GM18907 (cell line): ENCODE data around the gene INPP5B.
A peak's percentile ranks its signal among the peaks of the same experiment; 100 is the strongest.
"Not testable (repeated sequence)": the region's sequence is repeated elsewhere in the genome, so short reads cannot be mapped to it uniquely, and the experiment has no call there.

ENCODE experiments used
- ATAC-seq: cut with Tn5 transposase; IDR thresholded peaks from one replicate; pipeline ENCODE4 v1.9.1; 2021; ENCODE audit warnings: mild to moderate bottlenecking, moderate library complexity; ENCODE audit not compliant: unreplicated experiment

Gene INPP5B

GRCh38 chr1:37915476-37916093, 31.3 kb downstream of the INPP5B start:
- ATAC-seq, result no peak

- no peak for ATAC-seq
These were observed 32.0 kb downstream of the INPP5B start for GRCh38 chr1:37914719-37915475.

GRCh38 chr1:37911478-37911877, 35.4 kb downstream of the INPP5B start:
- ATAC-seq, result not testable (repeated sequence)

GRCh38 chr1:37910886-37911285, 36.0 kb downstream of the INPP5B start:
- ATAC-seq, result not testable (repeated sequence)

- not testable (repeated sequence) for ATAC-seq
These were observed 38.3 kb downstream of the INPP5B start for GRCh38 chr1:37908531-37908930.

GRCh38 chr1:37907416-37908125, 39.3 kb downstream of the INPP5B start:
- not testable (repeated sequence) for ATAC-seq

GRCh38 chr1:37906591-37906990, 40.3 kb downstream of the INPP5B start:
- not testable (repeated sequence) for ATAC-seq

- no peak for ATAC-seq
These were observed 41.1 kb downstream of the INPP5B start for GRCh38 chr1:37905727-37906126.

- ATAC-seq, result not testable (repeated sequence)
These were observed 42.9 kb downstream of the INPP5B start for GRCh38 chr1:37903921-37904320.

- no peak for ATAC-seq
These were observed 43.9 kb downstream of the INPP5B start for GRCh38 chr1:37902983-37903382.

- ATAC-seq, result peak; percentile 13
These were observed 45.0 kb downstream of the INPP5B start for GRCh38 chr1:37901893-37902225.

GRCh38 chr1:37901191-37901892, 45.5 kb downstream of the INPP5B start:
- peak; percentile 76 for ATAC-seq

GRCh38 chr1:37897563-37897962, 49.3 kb downstream of the INPP5B start:
- not testable (repeated sequence) for ATAC-seq

- ATAC-seq, result no peak
These were observed 53.2 kb downstream of the INPP5B start for GRCh38 chr1:37893673-37894072.

- no peak for ATAC-seq
These were observed 54.5 kb downstream of the INPP5B start for GRCh38 chr1:37892151-37893047.

GRCh38 chr1:37890378-37891014, 56.4 kb downstream of the INPP5B start:
- ATAC-seq, result no peak

- no peak for ATAC-seq
These were observed 58.7 kb downstream of the INPP5B start for GRCh38 chr1:37888022-37888700.

- ATAC-seq, result no peak
These were observed 62.7 kb downstream of the INPP5B start for GRCh38 chr1:37884145-37884544.

- ATAC-seq, result no peak
These were observed 63.2 kb downstream of the INPP5B start for GRCh38 chr1:37883671-37884070.
